H1 (cell line): ENCODE data around the gene CDH18. TPM values are rescaled to one million over a fixed set of nuclear protein-coding genes. Genes with fewer than 3 reads are reported as not detected.

Experiments used
- CTCF ChIA-PET: fragments of 300-600 bp; sonication (Branson Sonifier 250); formaldehyde crosslinking; loops from one replicate; lab custom pipeline; 2021; ENCODE audit not compliant: partially characterized antibody; lab: Charles Lee
- POLR2A ChIA-PET: fragments of 300-600 bp; sonication (Branson Sonifier 250); formaldehyde crosslinking; loops from one replicate; lab custom pipeline; 2021; ENCODE audit warnings: inconsistent platforms; ENCODE audit not compliant: partially characterized antibody; lab: Charles Lee
- DNase-seq, 2 experiments: peaks; one replicate each; pipeline versions ENCODE4 v3.0.0 to v3.0.0-alpha.2; 2010 to 2022; ENCODE audit warnings: low spot score in 2 of 2, low read depth in 1 of 2, mixed read lengths in 1 of 2
- FAIRE-seq: peaks from 2 replicates; lab custom pipeline; 2011; peaks lifted over from hg19 to GRCh38; lab: Jason Lieb, UNC
- H2AFZ ChIP-seq: 2 replicates; pipeline ENCODE4 v1.8.1; 2012; ENCODE audit warnings: low read length, inconsistent platforms
- H2AK5ac ChIP-seq: 2 replicates; pipeline ENCODE4 v1.6.1; 2013; ENCODE audit warnings: low read depth, low read length
- H2BK120ac ChIP-seq: replicated peaks from 2 replicates; pipeline ENCODE3; 2013; ENCODE audit warnings: low read depth, low read length, inconsistent platforms
- H2BK12ac ChIP-seq: 2 replicates; pipeline ENCODE4 v1.6.1; 2013; ENCODE audit warnings: low read depth, low read length
- H2BK15ac ChIP-seq: 2 replicates; pipeline ENCODE4 v1.6.1; 2013; ENCODE audit warnings: low read length
- H2BK20ac ChIP-seq: 2 replicates; pipeline ENCODE4 v1.6.1; 2013; ENCODE audit warnings: low read length
- H2BK5ac ChIP-seq: 2 replicates; pipeline ENCODE4 v1.6.1; 2013; ENCODE audit warnings: low read depth, low read length
- H3K14ac ChIP-seq: 2 replicates; pipeline ENCODE4 v1.6.1; 2013; ENCODE audit warnings: inconsistent platforms; ENCODE audit not compliant: insufficient read length
- H3K18ac ChIP-seq: 2 replicates; pipeline ENCODE4 v1.6.1; 2013; ENCODE audit warnings: low read length; ENCODE audit errors: extremely low read depth
- H3K23ac ChIP-seq: 2 replicates; pipeline ENCODE4 v1.6.1; 2013; ENCODE audit warnings: inconsistent platforms; ENCODE audit not compliant: insufficient read length
- H3K23me2 ChIP-seq: 2 replicates; pipeline ENCODE4 v1.6.1; 2013; ENCODE audit warnings: low read depth, low read length
- H3K27ac ChIP-seq: 2 replicates; pipeline ENCODE4 v1.6.1; 2011; ENCODE audit warnings: low read depth, low read length, inconsistent platforms
- H3K27me3 ChIP-seq, 4 experiments: replicated peaks in 1 of 4; 1 replicate in 1 of 4; 2 replicates in 3 of 4; pipeline versions ENCODE4 v1.6.1 to v1.8.1; 2011 to 2013; ENCODE audit warnings: low read length in 3 of 4, mild to moderate bottlenecking in 3 of 4, inconsistent platforms in 2 of 4, mixed read lengths in 2 of 4, moderate library complexity in 1 of 4; ENCODE audit not compliant: control insufficient read depth in 3 of 4, insufficient read depth in 3 of 4; ENCODE audit errors: extremely low read depth in 1 of 4
- H3K36me3 ChIP-seq, 4 experiments: 2 replicates each; pipeline versions ENCODE4 v1.6.1 to v1.8.1; 2011 to 2013; ENCODE audit warnings: mild to moderate bottlenecking in 4 of 4, low read length in 3 of 4, moderate library complexity in 2 of 4, control low read depth in 1 of 4, inconsistent platforms in 1 of 4; ENCODE audit not compliant: insufficient read depth in 4 of 4, control insufficient read depth in 2 of 4
- H3K4ac ChIP-seq: replicated peaks from 2 replicates; pipeline ENCODE3; 2013; ENCODE audit warnings: low read length, low read depth, mixed read lengths, inconsistent platforms; ENCODE audit not compliant: insufficient read length
- H3K4me1 ChIP-seq, 4 experiments: replicated peaks in 1 of 4; 1 replicate in 1 of 4; 2 replicates in 3 of 4; pipeline versions ENCODE4 v1.6.1 to v1.8.1; 2011 to 2013; ENCODE audit warnings: low read length in 3 of 4, inconsistent platforms in 2 of 4, mixed read lengths in 1 of 4; ENCODE audit not compliant: insufficient read depth in 4 of 4, control insufficient read depth in 3 of 4
- H3K4me2 ChIP-seq, 2 experiments: 2 replicates each; pipeline versions ENCODE4 v1.6.1 to v1.8.1; 2011 to 2013; ENCODE audit warnings: low read depth in 2 of 2, low read length in 2 of 2, control low read depth in 1 of 2, inconsistent platforms in 1 of 2, mild to moderate bottlenecking in 1 of 2; ENCODE audit not compliant: insufficient read depth in 1 of 2
- H3K4me3 ChIP-seq, 4 experiments: fragments of 200-600, 300-600 bp in 1 of 4; sonication (generic), shearing (Covaris generic), sonication (Bioruptor Twin) in 1 of 4; 2 replicates each; pipeline versions ENCODE4 v1.5.1 to v1.8.1; 2011 to 2016; ENCODE audit warnings: low read length in 4 of 4, low read depth in 3 of 4, control low read depth in 2 of 4, inconsistent platforms in 2 of 4, mild to moderate bottlenecking in 2 of 4, mixed read lengths in 1 of 4, moderate library complexity in 1 of 4; ENCODE audit not compliant: insufficient read depth in 2 of 4; ENCODE audit errors: extremely low read depth in 1 of 4
- H3K56ac ChIP-seq: replicated peaks from 2 replicates; pipeline ENCODE3; 2013; ENCODE audit warnings: low read depth, mild to moderate bottlenecking, mixed read lengths, low read length, inconsistent platforms; ENCODE audit not compliant: insufficient read length
- H3K79me1 ChIP-seq: 2 replicates; pipeline ENCODE4 v1.6.1; 2013; ENCODE audit warnings: low read depth, low read length, control low read depth
- H3K79me2 ChIP-seq, 2 experiments: 2 replicates each; pipeline versions ENCODE4 v1.6.1 to v1.8.1; 2012 to 2013; ENCODE audit warnings: low read length in 2 of 2, mild to moderate bottlenecking in 2 of 2, inconsistent platforms in 1 of 2; ENCODE audit not compliant: insufficient read depth in 2 of 2, control insufficient read depth in 1 of 2
- H3K9ac ChIP-seq, 4 experiments: replicated peaks in 1 of 4; 1 replicate in 1 of 4; 2 replicates in 3 of 4; pipeline versions ENCODE4 v1.6.1 to v1.8.1; 2011 to 2013; ENCODE audit warnings: low read depth in 3 of 4, low read length in 3 of 4, control low read depth in 2 of 4, mild to moderate bottlenecking in 2 of 4, moderate library complexity in 2 of 4, inconsistent platforms in 1 of 4; ENCODE audit errors: extremely low read depth in 1 of 4
- H3K9me3 ChIP-seq, 2 experiments: 2 replicates each; pipeline versions ENCODE4 v1.6.1 to v1.8.1; 2012 to 2013; ENCODE audit warnings: mild to moderate bottlenecking in 2 of 2, moderate library complexity in 2 of 2, control low read depth in 1 of 2, inconsistent platforms in 1 of 2, low read depth in 1 of 2, low read length in 1 of 2, mixed read lengths in 1 of 2; ENCODE audit not compliant: insufficient read depth in 2 of 2
- H4K20me1 ChIP-seq, 2 experiments: replicated peaks in 1 of 2; 2 replicates each; pipeline versions ENCODE3 to v1.8.1; 2011 to 2013; ENCODE audit warnings: inconsistent platforms in 2 of 2, low read length in 2 of 2, mild to moderate bottlenecking in 1 of 2; ENCODE audit not compliant: insufficient read depth in 2 of 2, control insufficient read depth in 1 of 2
- H4K5ac ChIP-seq: 2 replicates; pipeline ENCODE4 v1.6.1; 2013; ENCODE audit warnings: low read length, low read depth, mixed read lengths, inconsistent platforms; ENCODE audit not compliant: insufficient read length
- H4K8ac ChIP-seq: 2 replicates; pipeline ENCODE4 v1.8.0; 2013; ENCODE audit warnings: mild to moderate bottlenecking, moderate library complexity, low read length, inconsistent platforms; ENCODE audit not compliant: insufficient read depth; ENCODE audit errors: extremely low read depth
- H4K91ac ChIP-seq: replicated peaks from 2 replicates; pipeline ENCODE3; 2013; ENCODE audit warnings: low read length, mixed read lengths, inconsistent platforms; ENCODE audit not compliant: insufficient read length
- BACH1 ChIP-seq: IDR thresholded peaks from 2 replicates; pipeline ENCODE4 v1.6.1; 2012; ENCODE audit warnings: low read length, improper control_type of control experiment
- CEBPB ChIP-seq: IDR thresholded peaks from 2 replicates; pipeline ENCODE4 v1.6.1; 2012; ENCODE audit warnings: low read depth, low read length
- CREB1 ChIP-seq: IDR thresholded peaks from 2 replicates; pipeline ENCODE4 v1.6.1; 2012; ENCODE audit warnings: inconsistent platforms
- JUN ChIP-seq: IDR thresholded peaks from 2 replicates; pipeline ENCODE4 v1.6.1; 2011; ENCODE audit warnings: low read depth, mild to moderate bottlenecking, improper control_type of control experiment, low read length
- JUND ChIP-seq: IDR thresholded peaks from 2 replicates; pipeline ENCODE4 v1.6.1; 2011; ENCODE audit warnings: mild to moderate bottlenecking, improper control_type of control experiment, low read length
- KDM1A ChIP-seq: fragments of 200-600, 300-600 bp; sonication (generic); IDR thresholded peaks from 2 replicates; pipeline ENCODE4 v1.7.1; 2016; ENCODE audit warnings: mild to moderate bottlenecking, low read length, borderline replicate concordance
- NANOG ChIP-seq: IDR thresholded peaks from 2 replicates; pipeline ENCODE4 v1.6.1; 2011; ENCODE audit warnings: low read length, low read depth, mild to moderate bottlenecking, inconsistent platforms; ENCODE audit not compliant: insufficient read depth, poor library complexity, severe bottlenecking
- POLR2A ChIP-seq, 2 experiments: IDR thresholded peaks; 1 replicate in 1 of 2; 2 replicates in 1 of 2; pipeline ENCODE4 v1.6.1; 2011; ENCODE audit warnings: low read depth in 2 of 2, low read length in 2 of 2, mild to moderate bottlenecking in 2 of 2; ENCODE audit errors: control extremely low read depth in 1 of 2
- SP1 ChIP-seq: IDR thresholded peaks from 2 replicates; pipeline ENCODE4 v1.6.1; 2011; ENCODE audit warnings: low read depth, low read length
- TEAD4 ChIP-seq: IDR thresholded peaks from 2 replicates; pipeline ENCODE4 v1.6.1; 2012; ENCODE audit warnings: low read depth, low read length, inconsistent platforms, mixed read lengths
- WGBS, 2 experiments: shearing (Covaris generic) in 1 of 2; methylation state at CpG; one replicate each; pipeline versions ENCODE4 v1.1.6 to v1.1.7; 2013 to 2015; ENCODE audit warnings: low lambda C conversion rate in 2 of 2, mixed read lengths in 2 of 2, inconsistent platforms in 1 of 2, low coverage in 1 of 2, missing lambda C conversion rate in 1 of 2; ENCODE audit not compliant: insufficient replicate concordance in 2 of 2, insufficient coverage in 1 of 2, insufficient read length in 1 of 2; ENCODE audit errors: extremely low coverage in 1 of 2, missing lambda C conversion rate in 1 of 2; 5-methylcytosine and 5-hydroxymethylcytosine counted together
- polyA plus RNA-seq, 7 experiments: library from polyadenylated mRNA; depleted of rRNA in 3 of 7; stranded (reverse) in 5 of 7; unstranded in 2 of 7; fragments of >200 nt in 5 of 7; fragments of 200-250 nt in 2 of 7; gene quantifications; 1 replicate in 5 of 7; 2 replicates in 1 of 7; 4 replicates in 1 of 7; pipeline versions ENCODE4 v1.2.1 to v1.2.3, GENCODE V29; 2011 to 2013; ENCODE audit warnings: missing spikeins in 2 of 7, mixed read lengths in 2 of 7
- total RNA-seq: library from RNA; stranded (reverse); fragmentation: NEBNext Ultra II Directional; extraction: Animal tissue kit (Norgen Biotek cat#: 25700); gene quantifications from 2 replicates; pipeline ENCODE4 v1.2.1, GENCODE V29; 2021

CDH18 gene
- total and polyA plus RNA-seq, 2 of the 8 experiments (the other 6 are each of a cell fraction or from before 2014, with no cell fraction given), result 0.30 to 0.32 TPM

DNA sequence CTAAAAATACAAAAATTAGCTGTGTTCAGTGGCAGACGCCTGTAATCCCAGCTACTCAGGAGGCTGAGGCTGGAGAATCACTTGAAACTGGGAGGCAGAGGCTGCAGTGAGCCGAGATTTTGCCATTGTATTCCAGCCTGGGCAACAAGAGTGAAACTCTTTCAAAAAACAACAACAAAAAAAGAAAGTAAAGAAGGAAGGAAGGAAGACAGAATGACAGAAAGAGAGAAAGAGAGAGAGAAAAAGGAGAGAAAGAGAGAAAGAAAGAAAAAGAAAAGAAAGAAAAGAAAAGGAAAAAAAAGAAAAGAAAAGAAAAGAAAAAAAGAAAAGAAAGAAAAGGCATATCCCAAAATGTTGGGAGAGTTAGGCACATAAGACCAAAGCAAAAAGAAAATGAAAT, 278.6 kb downstream of the CDH18 start:
- no peak overlapping the region for H3K18ac ChIP-seq
- no peak overlapping the region for H4K8ac ChIP-seq
- no peaks in the 10 kb centered on the region for H3K27me3 ChIP-seq
- no peaks in the 10 kb centered on the region for H3K79me1 ChIP-seq
- ChIA-PET CTCF (no interaction called here), POLR2A (no interaction called here)
- no peak overlapping the region for H2BK120ac ChIP-seq
- no peak for DNase-seq
- H4K91ac ChIP-seq, result no peak overlapping the region
- H4K20me1 ChIP-seq, result no peaks in the 10 kb centered on the region
- WGBS, 2 experiments, result 89% methylated on average over 2 of the region's 2 CpGs; no CpG with 5 or more reads in 1 of the 2 experiments
- H3K14ac ChIP-seq, result no peak overlapping the region
- no peak overlapping the region for H3K9ac ChIP-seq
- H3K9me3 ChIP-seq, result peaks cover 0 to 7% of the 10 kb centered on the region in 2 experiments; a peak in 1 of 4 replicates
- H2BK20ac ChIP-seq, result no peak overlapping the region
- H3K56ac ChIP-seq, result no peak overlapping the region
- no peak overlapping the region for H3K4ac ChIP-seq
- H2AK5ac ChIP-seq, result no peak overlapping the region
- H2BK5ac ChIP-seq, result no peak overlapping the region
- no peak overlapping the region for H3K23ac ChIP-seq
- TF ChIP-seq POLR2A (IDR thresholded peaks at IDR 0.05; ENCODE audit: control extremely low read depth in 1 of 2, low read depth in 2 of 2, low read length in 2 of 2) (no peak), SP1 (no peak), KDM1A (no peak), CEBPB (no peak), NANOG (no peak), JUND (no peak), TEAD4 (no peak), CREB1 (no peak), BACH1 (no peak), JUN (no peak)
- no peak overlapping the region for H3K27ac ChIP-seq
- H3K23me2 ChIP-seq, result no peaks in the 10 kb centered on the region
- H3K4me2 ChIP-seq, result no peak overlapping the region
- FAIRE-seq, result no peak
- no peak overlapping the region for H2AFZ ChIP-seq
- H2BK12ac ChIP-seq, result no peak overlapping the region
- no peak overlapping the region for H4K5ac ChIP-seq
- no peaks in the 10 kb centered on the region for H3K36me3 ChIP-seq
- H3K4me1 ChIP-seq, result no peaks in the 10 kb centered on the region
- no peak overlapping the region for H2BK15ac ChIP-seq
- H3K4me3 ChIP-seq, result no peak overlapping the region
- no peaks in the 10 kb centered on the region for H3K79me2 ChIP-seq
